ENCODE data around the gene CYP2S1. TPM values are rescaled to one million over a fixed set of nuclear protein-coding genes. Genes with fewer than 3 reads are reported as not detected.
A peak's percentile ranks its signal among the peaks of the same experiment; 100 is the strongest.
"Not testable (repeated sequence)": the region's sequence is repeated elsewhere in the genome, so short reads cannot be mapped to it uniquely, and the experiment has no call there.

CYP2S1 gene
- total RNA-seq (1 to 10 TPM in 1 of 4 donors, under 1 TPM in 3; 0.27 to 1.1 (median 0.62) TPM), polyA plus RNA-seq (under 1 TPM; 0.10 to 0.56 (median 0.26) TPM)
- long read RNA-seq, donor 1 = 0 reads
- long read RNA-seq, donor 2 = 0 reads

GRCh38 chr19:41192574-41193429, at the start of gene CYP2S1:
Gene CYP2S1 (plus strand): TSS chr19:41193219. CDS start chr19:41193265, 46 bp downstream.
- ATAC-seq = no peak
- H3K4me1 ChIP-seq = no peaks in the 10 kb centered on the region
- 3 to 4% (median 3%) methylated on average over 42 to 58 of the region's 58 CpGs for WGBS, 3 donors
- TF ChIP-seq CTCF (IDR thresholded peaks at IDR 0.05) = no peak
- no peak for DNase-seq
- intact Hi-C loops (cut with DNase I) = no loop called here
- H3K27me3 ChIP-seq (ENCODE audit: insufficient read depth in 3 of 3, low read length in 2 of 3) = peaks cover 0 to 68% (median 17%) of the 10 kb centered on the region in 3 donors
- no peak within 1 kb of the TSS for H3K27ac ChIP-seq
- no peaks in the 10 kb centered on the region for H3K9me3 ChIP-seq
- H3K4me3 ChIP-seq = peak within 1 kb of the TSS; percentile 28
- no peaks in the 10 kb centered on the region for H3K36me3 ChIP-seq (ENCODE audit: insufficient read depth in 1 of 2, low read depth in 1 of 2)

GRCh38 chr19:41144403-41144802, 48.6 kb upstream of the CYP2S1 start:
- DNase-seq (peak; percentile 61 to 82), ATAC-seq (peak in 1 of 4 donors; percentile 47)
- Histone ChIP-seq H3K9me3 (no peaks in the 10 kb centered on the region), H3K27ac (no peak overlapping the region), H3K4me1 (no peaks in the 10 kb centered on the region), H3K27me3 (ENCODE audit: insufficient read depth in 3 of 3, low read length in 2 of 3) (no peaks in the 10 kb centered on the region), H3K4me3 (no peak overlapping the region), H3K36me3 (ENCODE audit: insufficient read depth in 1 of 2, low read depth in 1 of 2) (no peaks in the 10 kb centered on the region)
- TF ChIP-seq CTCF (IDR thresholded peaks at IDR 0.05) = peak; percentile 64
- intact Hi-C loops (cut with DNase I) = loop anchor here (10.0 kb wide), 2 partner anchors 170 to 480 kb away; no protein-coding TSS in a partner anchor
- 22 to 32% (median 27%) methylated on average over 7 of the region's 7 CpGs for WGBS, 3 donors

- DNase-seq (no peak), ATAC-seq (no peak)
- Histone ChIP-seq H3K4me3 (no peak overlapping the region), H3K27ac (no peak overlapping the region), H3K9me3 (no peaks in the 10 kb centered on the region), H3K36me3 (ENCODE audit: insufficient read depth in 1 of 2, low read depth in 1 of 2) (no peaks in the 10 kb centered on the region), H3K4me1 (no peaks in the 10 kb centered on the region), H3K27me3 (ENCODE audit: insufficient read depth in 3 of 3, low read length in 2 of 3) (no peaks in the 10 kb centered on the region)
- 92 to 94% (median 94%) methylated on average over 2 of the region's 2 CpGs for WGBS, 3 donors
- intact Hi-C loops (cut with DNase I) = loop anchor here (10.0 kb wide), 2 partner anchors 175 to 485 kb away; no protein-coding TSS in a partner anchor
- no peak for TF ChIP-seq CTCF (IDR thresholded peaks at IDR 0.05)
Observed at GRCh38 chr19:41149831-41150230, 43.2 kb upstream of the CYP2S1 start.

- H3K4me3 ChIP-seq; DNase-seq; H3K9me3 ChIP-seq; H3K4me1 ChIP-seq; H3K27ac ChIP-seq; intact Hi-C loops (cut with DNase I); H3K27me3 ChIP-seq (ENCODE audit: insufficient read depth in 3 of 3, low read length in 2 of 3); ATAC-seq; H3K36me3 ChIP-seq (ENCODE audit: insufficient read depth in 1 of 2, low read depth in 1 of 2): not testable (repeated sequence)
- 81 to 83% (median 81%) methylated on average over 7 of the region's 7 CpGs for WGBS, 3 donors
Observed at GRCh38 chr19:41150986-41151385, 42.0 kb upstream of the CYP2S1 start.

- Histone ChIP-seq H3K27me3 (ENCODE audit: insufficient read depth in 3 of 3, low read length in 2 of 3) (no peaks in the 10 kb centered on the region), H3K27ac (no peak overlapping the region), H3K9me3 (no peaks in the 10 kb centered on the region), H3K36me3 (ENCODE audit: insufficient read depth in 1 of 2, low read depth in 1 of 2) (no peaks in the 10 kb centered on the region), H3K4me1 (no peaks in the 10 kb centered on the region), H3K4me3 (no peak overlapping the region)
- WGBS, 3 donors = 86 to 93% (median 92%) methylated on average over 6 to 7 of the region's 7 CpGs
- no peak for DNase-seq
- no peak for TF ChIP-seq CTCF (IDR thresholded peaks at IDR 0.05)
- intact Hi-C loops (cut with DNase I) = no loop called here
- no peak for ATAC-seq
Observed at GRCh38 chr19:41154060-41154459, 39.0 kb upstream of the CYP2S1 start.

All from psoas muscle (tissue), 8 donors.